HG02852 (cell line): ENCODE results near the gene STAG1.
A peak's percentile ranks its signal among the peaks of the same experiment; 100 is the strongest.
"Not testable (repeated sequence)": the region's sequence is repeated elsewhere in the genome, so short reads cannot be mapped to it uniquely, and the experiment has no call there.

Experiments
- ATAC-seq: cut with Tn5 transposase; IDR thresholded peaks from one replicate; pipeline ENCODE4 v1.9.1; 2021; ENCODE audit warnings: mild to moderate bottlenecking, moderate library complexity; ENCODE audit not compliant: unreplicated experiment

Gene STAG1

DNA sequence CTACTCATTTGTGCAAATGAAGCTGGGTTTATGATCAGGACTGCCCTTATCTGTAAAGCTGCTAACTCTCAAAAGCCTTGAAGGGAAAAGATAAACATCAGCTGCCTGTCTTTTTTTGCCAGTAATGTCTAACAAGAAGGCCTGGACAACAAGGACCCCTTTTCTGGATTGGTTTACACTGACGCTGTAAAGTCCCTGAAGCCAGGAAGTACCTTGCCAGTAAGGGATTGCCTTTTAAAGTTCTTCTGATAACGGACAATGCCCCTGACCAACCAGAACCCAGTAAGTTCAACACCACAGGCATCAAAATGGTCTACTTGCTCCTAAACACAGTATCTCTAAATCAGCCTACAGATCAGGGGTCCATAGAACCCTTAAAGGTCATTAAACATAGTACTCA is 324.0 kb downstream of the STAG1 start:
- no peak for ATAC-seq

DNA sequence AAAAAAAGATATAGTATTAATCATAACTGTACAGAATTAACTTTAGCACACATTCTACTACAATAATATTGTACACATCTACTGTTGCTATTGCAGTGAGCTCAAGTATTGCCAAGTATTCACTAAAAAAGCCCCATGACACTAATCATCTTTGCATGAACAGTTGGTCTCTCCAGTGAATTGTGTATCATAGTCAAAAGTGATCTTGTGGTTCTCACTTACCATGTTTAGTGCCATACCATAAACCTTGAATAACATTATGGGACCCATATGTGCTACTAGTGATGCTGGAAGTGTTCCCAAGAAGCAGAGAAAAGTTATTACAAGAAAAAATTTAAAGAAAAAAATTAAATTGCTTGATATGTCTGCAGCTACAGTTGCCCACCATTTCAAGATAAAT is 324.9 kb downstream of the STAG1 start:
- ATAC-seq = no peak

DNA sequence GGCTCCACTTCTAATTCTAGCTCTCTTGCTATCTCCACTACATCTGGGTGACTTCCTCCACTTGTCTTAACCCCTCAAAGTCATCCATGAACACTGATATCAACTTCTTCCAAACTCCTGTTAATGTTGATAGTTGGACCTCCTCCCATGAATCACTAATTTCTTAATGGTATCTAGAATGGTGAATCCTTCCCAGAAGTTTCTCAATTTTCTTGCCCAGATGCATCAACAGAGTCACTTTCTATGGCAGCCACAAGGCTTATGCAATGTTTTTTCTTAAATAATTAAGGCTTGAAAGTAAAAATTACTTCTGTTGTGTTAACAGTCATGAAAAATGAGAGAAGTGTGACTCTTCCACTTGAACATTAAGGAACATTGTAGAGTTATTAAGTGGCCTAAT is 337.7 kb downstream of the STAG1 start:
- no peak for ATAC-seq

- no peak for ATAC-seq
These were observed 339.9 kb downstream of the STAG1 start for GRCh38 chr3:136412307-136412706.

DNA sequence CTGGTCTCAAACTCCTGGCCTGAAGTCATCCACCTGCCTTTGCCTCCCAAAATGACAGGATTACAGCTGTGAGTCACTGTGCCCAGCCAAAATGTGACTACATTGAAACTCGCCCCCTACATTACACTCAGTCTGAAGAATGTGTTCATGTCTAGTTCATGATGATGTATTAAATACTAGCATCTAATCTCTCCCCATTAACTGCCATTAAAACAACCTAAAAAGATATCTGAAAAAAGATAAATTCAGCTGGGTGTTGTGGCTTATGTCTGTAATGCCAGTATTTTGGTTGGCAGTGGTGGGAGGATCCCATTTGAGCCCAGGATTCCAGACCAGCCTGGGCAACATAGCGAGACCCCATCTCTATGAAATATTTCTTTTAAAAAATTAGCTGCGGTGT is 342.6 kb downstream of the STAG1 start:
- no peak for ATAC-seq

- ATAC-seq = no peak
These were observed 348.1 kb downstream of the STAG1 start for GRCh38 chr3:136404056-136404455.

GRCh38 chr3:136396916-136397315 is 355.3 kb downstream of the STAG1 start:
- ATAC-seq = no peak

- no peak for ATAC-seq
These were observed 361.6 kb downstream of the STAG1 start for GRCh38 chr3:136390574-136390973.

- ATAC-seq = no peak
These were observed 365.1 kb downstream of the STAG1 start for GRCh38 chr3:136387031-136387430.

- peak; percentile 71 for ATAC-seq
These were observed 366.7 kb downstream of the STAG1 start for GRCh38 chr3:136385457-136385856.

GRCh38 chr3:136381051-136381450 is 371.1 kb downstream of the STAG1 start:
- ATAC-seq = no peak

DNA sequence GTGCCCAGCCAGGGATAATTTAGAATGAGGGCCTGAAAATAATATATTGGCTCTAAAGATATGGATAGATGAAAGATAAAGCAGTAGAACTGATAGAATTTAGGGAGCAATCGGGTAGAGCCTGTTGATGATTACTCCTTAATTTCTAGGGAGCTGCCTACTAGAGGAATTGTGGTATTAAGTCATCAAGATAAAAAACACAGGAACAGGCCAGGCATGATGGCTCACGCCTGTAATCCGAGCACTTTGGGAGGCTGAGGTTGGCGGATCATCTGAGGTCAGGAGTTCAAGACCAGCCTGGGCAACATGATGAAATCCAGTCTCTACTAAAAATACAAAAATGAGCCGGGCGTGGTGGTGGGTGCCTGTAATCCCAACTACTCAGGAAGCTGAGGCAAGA is 371.6 kb downstream of the STAG1 start:
- ATAC-seq = no peak

DNA sequence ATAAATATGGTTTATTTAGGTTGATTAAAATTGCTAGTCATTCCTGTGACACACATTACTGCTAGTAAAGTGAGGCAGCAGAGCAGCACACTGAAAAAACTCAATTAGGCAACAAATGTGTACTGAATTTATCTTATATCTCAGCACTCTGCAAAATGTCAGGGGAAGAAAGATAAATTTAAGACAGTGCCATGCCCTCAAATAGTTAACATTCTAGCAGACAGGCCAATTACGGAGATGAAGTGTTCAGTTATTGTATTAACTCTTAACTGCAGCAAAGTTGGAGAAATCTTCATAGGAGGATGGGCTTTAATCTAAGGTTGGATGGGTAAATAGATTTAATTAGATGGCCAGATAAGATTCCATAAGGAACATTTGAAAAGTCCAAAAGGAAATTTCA is 374.2 kb downstream of the STAG1 start:
- ATAC-seq = no peak

DNA sequence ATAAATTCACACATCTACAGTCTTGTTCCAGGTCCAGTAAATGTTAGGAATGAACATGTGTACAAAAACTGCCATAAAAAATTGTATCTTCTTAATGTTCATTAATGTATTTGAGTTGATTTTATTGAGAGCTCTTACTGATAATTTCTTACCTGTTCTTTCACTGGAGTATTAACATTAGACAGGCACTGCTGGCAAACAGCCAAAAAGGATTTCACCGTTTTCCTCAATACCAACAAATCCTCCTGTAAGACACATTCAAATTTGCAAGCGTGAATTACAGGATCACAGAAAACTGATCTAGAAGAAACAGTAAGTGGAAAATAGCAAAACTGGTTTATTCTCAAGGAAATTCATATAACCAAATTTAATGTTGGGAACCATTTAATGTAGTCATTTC is 374.7 kb downstream of the STAG1 start:
- no peak for ATAC-seq

DNA sequence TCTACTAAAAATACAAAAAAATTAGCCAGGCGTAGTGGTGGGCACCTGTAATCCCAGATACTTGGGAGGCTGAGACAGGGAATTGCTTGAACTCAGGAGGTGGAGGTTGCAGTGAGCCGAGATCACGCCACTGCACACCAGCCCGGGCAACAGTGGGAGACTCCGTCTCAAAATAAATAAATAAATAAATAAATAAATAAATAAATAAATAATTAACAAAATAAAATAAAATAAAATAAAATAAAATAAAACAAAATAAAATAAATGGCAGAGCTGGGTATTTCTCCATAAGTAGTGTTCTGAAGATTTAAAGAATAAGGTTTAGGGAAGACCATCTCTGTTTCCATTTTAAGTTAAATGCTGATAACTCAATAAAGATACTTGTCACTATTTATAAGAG is 376.4 kb downstream of the STAG1 start:
- ATAC-seq = not testable (repeated sequence)

DNA sequence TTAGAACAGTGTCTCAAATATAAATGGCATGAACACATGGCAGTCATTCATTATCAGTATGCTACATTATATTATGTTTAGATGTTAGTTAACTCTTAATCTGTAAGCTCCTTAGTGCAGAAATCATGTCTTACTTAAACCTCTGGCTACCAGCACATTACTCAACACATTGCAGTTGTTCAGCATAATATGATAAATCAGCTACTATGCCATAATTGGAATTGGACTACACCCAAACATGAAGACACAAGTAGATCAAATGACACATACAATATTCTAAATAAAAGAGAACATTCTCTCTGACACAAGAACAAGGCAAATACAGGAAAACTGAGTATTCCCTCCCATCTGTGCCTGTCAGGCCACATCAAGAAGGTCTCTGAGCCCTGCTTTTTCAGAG is 385.9 kb downstream of the STAG1 start:
- no peak for ATAC-seq

DNA sequence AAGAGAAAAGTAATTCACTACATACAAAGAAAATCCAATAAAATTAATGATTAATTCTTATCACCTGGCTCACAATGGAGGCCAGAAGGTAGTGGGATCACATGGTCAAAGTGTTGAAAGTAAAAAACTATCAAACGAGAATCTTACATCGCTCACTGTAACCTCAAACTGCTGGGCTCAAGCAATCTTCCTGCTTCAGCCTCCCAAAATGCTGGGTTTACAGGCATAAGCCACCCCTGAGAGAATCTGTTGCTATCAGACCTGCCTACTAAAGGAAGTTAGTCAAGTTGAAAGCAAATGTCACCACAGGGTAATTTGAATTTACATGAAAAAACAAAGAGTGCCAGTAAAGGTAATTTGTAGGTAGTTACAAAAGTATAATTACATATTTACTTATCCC is 398.7 kb downstream of the STAG1 start:
- ATAC-seq = peak; percentile 71

GRCh38 chr3:136351905-136352304 is 400.3 kb downstream of the STAG1 start:
- ATAC-seq = no peak

- ATAC-seq = no peak
These were observed 400.8 kb downstream of the STAG1 start for GRCh38 chr3:136351351-136351750.

DNA sequence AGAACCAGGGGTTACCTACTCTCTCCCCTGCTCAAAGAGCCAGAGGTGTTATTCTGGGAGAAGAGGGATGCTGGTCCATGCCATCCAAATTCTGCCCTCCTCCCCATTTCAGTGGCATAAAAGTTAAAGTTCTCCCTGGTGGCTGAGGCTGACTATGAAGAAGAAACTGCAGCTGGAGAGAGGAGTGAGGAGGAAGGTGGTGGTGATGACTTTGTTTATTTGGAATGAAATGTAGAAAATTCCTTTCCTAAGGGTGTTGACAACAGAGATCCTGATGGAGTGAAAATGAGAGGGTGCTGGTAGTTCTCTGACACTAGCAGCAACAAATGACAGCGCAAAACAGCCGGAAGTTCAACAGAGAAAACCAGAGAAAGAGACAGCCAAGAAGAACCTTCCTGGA is 401.6 kb downstream of the STAG1 start:
- ATAC-seq = no peak

GRCh38 chr3:136350132-136350531 is 402.0 kb downstream of the STAG1 start:
- ATAC-seq = no peak

DNA sequence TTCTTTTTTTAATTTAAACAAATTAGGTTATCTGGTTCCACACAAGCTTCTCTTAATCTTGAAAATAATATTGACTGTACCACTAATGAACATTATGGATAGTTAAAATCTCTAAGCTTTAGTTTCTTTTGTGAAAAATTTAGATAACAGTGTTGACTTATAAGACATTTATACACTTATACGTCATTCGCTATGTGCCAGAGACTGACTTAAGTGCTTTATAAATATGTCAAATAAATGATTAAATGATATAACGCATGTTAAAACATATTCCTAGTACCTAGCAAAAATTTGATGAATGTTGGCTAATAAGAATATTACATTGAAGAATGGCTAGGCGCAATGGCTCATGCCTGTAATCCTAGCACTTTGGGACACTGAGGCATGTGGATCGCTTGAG is 405.7 kb downstream of the STAG1 start:
- ATAC-seq = no peak

- no peak for ATAC-seq
These were observed 408.2 kb downstream of the STAG1 start for GRCh38 chr3:136343873-136344555.
